Neural cell (in vitro differentiated cells): ENCODE results near the gene PRR4. TPM values are rescaled to one million over a fixed set of nuclear protein-coding genes. Genes with fewer than 3 reads are reported as not detected.

Source experiments
- H2AFZ ChIP-seq: fragments of 200-600, 300-800 bp; sonication (generic), shearing (Covaris generic); 2 replicates; pipeline ENCODE4 v1.6.0; 2014; ENCODE audit warnings: low read depth, mild to moderate bottlenecking, antibody characterized with exemption, low read length, moderate library complexity
- H3F3A ChIP-seq: fragments of 200-600 bp; shearing (Covaris generic); 2 replicates; pipeline ENCODE4 v1.6.1; 2016; ENCODE audit warnings: mild to moderate bottlenecking, moderate library complexity, mixed read lengths, antibody characterized with exemption, low read length; ENCODE audit not compliant: insufficient read depth, poor library complexity, severe bottlenecking
- H3K27ac ChIP-seq: fragments of 200-600, 300-800 bp; sonication (generic), shearing (Covaris generic); 2 replicates; pipeline ENCODE4 v1.5.1; 2014; ENCODE audit warnings: mild to moderate bottlenecking, low read length, moderate library complexity
- H3K27me3 ChIP-seq: fragments of 300-800, 200-600 bp; sonication (generic), shearing (Covaris generic); 2 replicates; pipeline ENCODE4 v1.6.0; 2014; ENCODE audit warnings: mild to moderate bottlenecking, low read depth, low read length, moderate library complexity; ENCODE audit not compliant: insufficient read depth
- H3K36me3 ChIP-seq: fragments of 300-800, 200-600 bp; sonication (generic), shearing (Covaris generic); 2 replicates; pipeline ENCODE4 v1.5.1; 2014; ENCODE audit warnings: mild to moderate bottlenecking, antibody characterized with exemption, low read length, moderate library complexity; ENCODE audit not compliant: insufficient read depth
- H3K4me2 ChIP-seq: fragments of 300-800, 200-600 bp; sonication (generic), shearing (Covaris generic); 2 replicates; pipeline ENCODE4 v1.6.0; 2014; ENCODE audit warnings: mild to moderate bottlenecking, low read length
- H3K4me3 ChIP-seq: fragments of 300-800, 200-600 bp; sonication (generic), shearing (Covaris generic); 2 replicates; pipeline ENCODE4 v1.5.1; 2014; ENCODE audit warnings: mild to moderate bottlenecking, low read length, moderate library complexity
- H3K79me2 ChIP-seq: fragments of 200-600 bp; shearing (Covaris generic); replicated peaks from 2 replicates; pipeline ENCODE4 v1.6.0; 2014; ENCODE audit warnings: mild to moderate bottlenecking, low read length, moderate library complexity; ENCODE audit not compliant: insufficient read depth
- H3K9ac ChIP-seq: fragments of 300-800, 200-600 bp; sonication (generic), shearing (Covaris generic); 2 replicates; pipeline ENCODE4 v1.6.1; 2016; ENCODE audit warnings: mild to moderate bottlenecking, low read length, mixed read lengths
- H3K9me2 ChIP-seq: fragments of 200-600 bp; shearing (Covaris generic); 2 replicates; pipeline ENCODE4 v1.6.1; 2016; ENCODE audit warnings: mild to moderate bottlenecking, low read length, mixed read lengths; ENCODE audit not compliant: insufficient read depth
- H3K9me3 ChIP-seq: fragments of 200-600, 300-800 bp; sonication (generic), shearing (Covaris generic); 2 replicates; pipeline ENCODE4 v1.6.1; 2016; ENCODE audit warnings: mild to moderate bottlenecking, mixed run types, low read length, moderate library complexity, mixed read lengths
- H4K20me1 ChIP-seq: fragments of 200-600 bp; shearing (Covaris generic); 2 replicates; pipeline ENCODE4 v1.6.1; 2016; ENCODE audit warnings: mild to moderate bottlenecking, mixed run types; ENCODE audit not compliant: insufficient read depth
- CTCF ChIP-seq: fragments of 450-650 bp; IDR thresholded peaks from 2 replicates; pipeline ENCODE4 v1.5.1; 2014; ENCODE audit warnings: antibody characterized with exemption, mild to moderate bottlenecking, moderate library complexity; ENCODE audit not compliant: poor library complexity, severe bottlenecking
- EP300 ChIP-seq: fragments of 450-650 bp; conservative IDR thresholded peaks from 2 replicates; pipeline ENCODE4 v1.6.1; 2014; ENCODE audit warnings: antibody characterized with exemption, mild to moderate bottlenecking, moderate library complexity; ENCODE audit not compliant: poor library complexity, severe bottlenecking
- EZH2 ChIP-seq: fragments of 200-600, 300-800 bp; shearing (Covaris generic), sonication (generic); IDR thresholded peaks from 2 replicates; pipeline ENCODE4 v1.6.1; 2014; ENCODE audit warnings: antibody characterized with exemption, low read length, borderline replicate concordance, mild to moderate bottlenecking; ENCODE audit not compliant: insufficient read depth, poor library complexity, severe bottlenecking
- MXI1 ChIP-seq: fragments of 450-650 bp; conservative IDR thresholded peaks from 2 replicates; pipeline ENCODE4 v1.6.1; 2014; ENCODE audit warnings: antibody characterized with exemption, mild to moderate bottlenecking; ENCODE audit not compliant: poor library complexity, severe bottlenecking
- POLR2AphosphoS5 ChIP-seq: IDR thresholded peaks from 2 replicates; pipeline ENCODE4 v1.6.1; 2012
- RAD21 ChIP-seq: fragments of 450-650 bp; conservative IDR thresholded peaks from 2 replicates; pipeline ENCODE4 v1.6.1; 2014; ENCODE audit warnings: antibody characterized with exemption, mild to moderate bottlenecking, moderate library complexity
- REST ChIP-seq: IDR thresholded peaks from 2 replicates; pipeline ENCODE4 v1.6.1; 2012; ENCODE audit warnings: borderline replicate concordance
- SMC3 ChIP-seq: fragments of 450-650 bp; conservative IDR thresholded peaks from 2 replicates; pipeline ENCODE4 v1.6.1; 2014; ENCODE audit warnings: antibody characterized with exemption, mild to moderate bottlenecking, moderate library complexity; ENCODE audit not compliant: poor library complexity
- TAF1 ChIP-seq: IDR thresholded peaks from 2 replicates; pipeline ENCODE4 v1.6.1; 2012; ENCODE audit warnings: low read depth
- polyA plus RNA-seq: library from polyadenylated mRNA; depleted of rRNA; stranded (reverse); fragments of >200 nt; gene quantifications from 2 replicates; pipeline ENCODE4 v1.2.3, GENCODE V29; 2014

Gene PRR4
- polyA plus RNA-seq, 1 donor from 2014 or later, result 5.0 TPM

- Histone ChIP-seq H3K9ac (no peak overlapping the region), H3K79me2 (no peaks in the 10 kb centered on the region)
Observed at GRCh38 chr12:10863512-10864218, 14.4 kb upstream of the PRR4 start.

GRCh38 chr12:10861366-10861765 is 12.1 kb upstream of the PRR4 start:
- no peak overlapping the region for H3K9ac ChIP-seq
- no peaks in the 10 kb centered on the region for H3K79me2 ChIP-seq
- no peak overlapping the region for H3K27ac ChIP-seq
- H3K9me3 ChIP-seq, result peaks cover 3% of the 10 kb centered on the region
- H2AFZ ChIP-seq, result no peak overlapping the region
- no peaks in the 10 kb centered on the region for H3K27me3 ChIP-seq
- no peaks in the 10 kb centered on the region for H3K9me2 ChIP-seq
- H3K4me2 ChIP-seq, result no peak overlapping the region
- H3F3A ChIP-seq, result no peaks in the 10 kb centered on the region
- H3K4me3 ChIP-seq, result no peak overlapping the region
- no peaks in the 10 kb centered on the region for H4K20me1 ChIP-seq
- H3K36me3 ChIP-seq, result no peaks in the 10 kb centered on the region
- TF ChIP-seq MXI1 (no peak), REST (no peak), CTCF (no peak), SMC3 (no peak), RAD21 (no peak)

More at GRCh38 chr12:10863512-10864218, 14.4 kb upstream of the PRR4 start:
- Histone ChIP-seq H3K27ac (no peak overlapping the region), H3F3A (no peaks in the 10 kb centered on the region), H3K36me3 (no peaks in the 10 kb centered on the region), H3K4me2 (no peak overlapping the region), H2AFZ (no peak overlapping the region), H3K9me2 (no peaks in the 10 kb centered on the region), H4K20me1 (no peaks in the 10 kb centered on the region), H3K4me3 (no peak overlapping the region), H3K9me3 (no peaks in the 10 kb centered on the region), H3K27me3 (no peaks in the 10 kb centered on the region)
- TF ChIP-seq CTCF (no peak), SMC3 (no peak), RAD21 (no peak), EP300 (no peak), MXI1 (no peak), REST (no peak), TAF1 (no peak), POLR2AphosphoS5 (no peak), EZH2 (no peak)
